HG03175 (cell line): ENCODE data around the gene PKN2.

Source experiments
- ATAC-seq: cut with Tn5 transposase; IDR thresholded peaks from one replicate; pipeline ENCODE4 v1.9.1; 2021; ENCODE audit warnings: mild to moderate bottlenecking, moderate library complexity; ENCODE audit not compliant: unreplicated experiment

PKN2 gene

DNA sequence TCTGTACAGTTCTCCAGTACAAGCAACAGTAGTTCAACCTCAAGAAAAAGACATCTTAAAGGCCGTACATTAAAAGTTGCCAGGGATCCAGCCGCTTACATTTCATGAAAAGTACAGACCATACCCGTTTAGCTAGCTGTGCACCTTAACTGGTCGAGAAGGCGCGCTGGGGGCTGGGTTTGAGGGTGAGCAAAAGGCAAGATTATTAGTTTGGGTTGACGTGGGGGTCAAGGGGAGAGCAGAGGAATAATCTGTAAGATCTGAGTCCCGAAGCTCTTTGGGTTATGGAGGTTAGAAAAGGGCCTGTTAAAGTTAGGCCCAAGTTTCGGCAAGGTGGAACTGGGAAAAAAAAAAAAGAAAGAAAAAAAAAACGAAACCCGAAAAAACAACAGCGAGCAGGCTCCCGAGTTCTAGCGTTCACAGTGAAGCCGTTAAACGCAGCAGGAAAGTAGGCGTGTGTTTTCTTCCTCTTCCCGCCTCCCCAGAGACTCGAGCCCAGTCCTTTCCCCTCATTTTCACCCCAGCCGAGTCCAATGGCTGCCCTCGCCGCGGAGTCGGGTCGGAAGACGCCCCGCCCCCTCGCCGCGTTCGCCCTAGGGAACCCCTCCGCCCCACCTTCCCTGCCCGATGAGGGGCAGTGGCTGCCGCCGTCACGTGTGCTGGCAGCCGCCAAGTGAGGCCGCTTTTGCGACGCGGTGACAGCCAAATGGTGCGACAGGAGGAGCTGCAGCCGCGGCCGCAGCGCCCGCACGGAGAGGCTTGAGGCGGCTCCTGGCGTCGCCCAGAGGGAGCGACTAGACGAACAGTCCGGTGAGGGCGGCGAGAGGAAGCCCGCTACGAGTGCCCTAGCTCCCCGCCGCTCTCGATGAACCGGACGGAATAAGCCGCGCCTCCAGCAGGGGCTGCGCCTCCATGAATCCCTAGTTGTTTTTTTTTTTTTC is at the start of gene PKN2:
Gene PKN2, plus strand, starts transcription at position 733 of the 941 bp plus-strand sequence. CDS start 308 bp downstream, outside the sequence.
- ATAC-seq, result peak; percentile 89

DNA sequence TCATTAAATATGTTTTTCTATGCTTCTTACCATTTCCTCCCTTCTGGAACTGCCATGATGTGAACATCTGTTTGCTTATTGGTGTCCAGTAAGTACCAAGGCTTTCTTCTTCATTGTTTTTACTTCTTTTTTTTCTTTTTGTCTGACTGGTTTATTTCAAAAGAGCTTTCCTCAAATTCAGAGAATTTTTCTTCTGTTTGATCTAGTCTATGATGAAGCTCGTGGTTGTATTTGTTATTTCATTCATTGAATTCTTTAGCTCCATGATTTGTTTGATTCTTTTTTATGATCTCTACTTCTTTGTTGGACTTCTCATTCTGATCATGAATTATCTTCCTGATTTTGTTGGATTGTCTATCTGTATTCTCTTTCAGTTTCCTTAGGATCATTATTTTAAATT is 49.5 kb upstream of the PKN2 start:
- no peak for ATAC-seq

DNA sequence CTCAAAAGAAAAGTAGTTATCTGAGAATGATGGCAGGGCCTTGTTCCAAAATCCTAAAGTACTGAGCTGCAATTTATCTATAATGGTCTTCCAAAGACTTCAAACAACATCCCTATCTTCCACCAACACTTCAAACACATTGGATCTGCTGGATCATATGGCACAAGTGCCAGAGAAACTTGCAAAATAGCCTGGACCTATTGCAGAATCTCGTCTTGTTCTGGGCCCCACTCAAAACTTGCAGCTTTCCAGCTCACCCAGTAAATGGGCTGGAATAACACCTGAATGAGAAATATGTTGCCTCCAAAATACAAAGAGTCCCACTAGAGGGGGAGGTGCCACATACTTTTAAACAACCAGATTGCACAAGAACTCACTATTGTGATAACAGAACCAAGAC is 44.0 kb upstream of the PKN2 start:
- ATAC-seq, result no peak

DNA sequence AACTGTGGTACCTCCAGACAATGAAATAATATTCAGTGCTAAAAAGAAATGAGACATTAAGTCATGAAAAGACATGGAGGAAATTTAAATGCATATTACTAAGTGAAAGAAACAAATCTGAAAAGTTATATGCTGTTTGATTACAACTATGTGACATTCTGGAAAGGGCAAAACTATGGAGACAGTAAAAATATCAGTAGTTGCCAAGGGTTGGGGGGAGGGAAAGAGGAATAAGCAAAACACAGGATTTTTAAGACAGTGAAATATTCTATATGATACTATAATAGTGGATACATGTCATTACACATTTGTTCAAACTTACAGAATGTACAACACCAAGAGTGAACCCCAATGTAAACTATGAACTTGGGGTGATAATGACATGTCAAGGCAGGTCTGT is 38.2 kb upstream of the PKN2 start:
- no peak for ATAC-seq

DNA sequence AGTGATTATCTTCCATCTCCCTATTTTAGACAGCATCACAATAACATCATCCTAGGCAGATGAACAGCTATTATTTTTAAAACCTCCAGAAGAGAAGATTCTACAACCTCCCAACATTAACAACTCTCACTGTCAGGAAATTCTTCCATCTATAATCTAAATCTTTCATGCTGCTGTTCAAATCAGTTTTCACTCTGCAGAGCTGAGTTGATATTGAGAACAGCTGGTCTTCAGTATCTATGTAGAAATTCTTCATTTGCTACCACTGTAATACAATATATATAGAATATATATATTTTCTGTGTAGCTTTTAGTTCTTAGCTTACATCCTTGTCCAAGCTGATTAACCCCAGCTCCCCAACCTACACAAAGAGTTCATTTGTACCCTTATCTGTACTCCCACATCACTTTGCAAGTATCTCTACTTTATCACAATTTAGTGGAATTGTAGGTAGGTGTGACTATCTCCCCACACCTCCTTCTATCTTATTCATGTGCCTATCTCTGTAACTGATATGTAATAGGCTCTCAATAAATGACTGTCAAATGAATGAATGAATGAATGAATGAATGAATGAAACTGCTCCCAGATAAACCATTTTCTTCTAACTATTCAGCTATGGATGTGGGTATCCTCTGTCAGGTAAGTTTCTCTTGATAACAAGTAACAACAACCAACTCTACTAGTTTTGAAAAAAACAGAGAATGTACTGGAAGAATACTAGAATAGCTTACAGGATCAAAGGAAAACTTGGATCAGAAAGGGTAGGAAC is 37.4 kb upstream of the PKN2 start:
- no peak for ATAC-seq

GRCh38 chr1:88647249-88647645 is 36.8 kb upstream of the PKN2 start:
- peak; percentile 78 for ATAC-seq

DNA sequence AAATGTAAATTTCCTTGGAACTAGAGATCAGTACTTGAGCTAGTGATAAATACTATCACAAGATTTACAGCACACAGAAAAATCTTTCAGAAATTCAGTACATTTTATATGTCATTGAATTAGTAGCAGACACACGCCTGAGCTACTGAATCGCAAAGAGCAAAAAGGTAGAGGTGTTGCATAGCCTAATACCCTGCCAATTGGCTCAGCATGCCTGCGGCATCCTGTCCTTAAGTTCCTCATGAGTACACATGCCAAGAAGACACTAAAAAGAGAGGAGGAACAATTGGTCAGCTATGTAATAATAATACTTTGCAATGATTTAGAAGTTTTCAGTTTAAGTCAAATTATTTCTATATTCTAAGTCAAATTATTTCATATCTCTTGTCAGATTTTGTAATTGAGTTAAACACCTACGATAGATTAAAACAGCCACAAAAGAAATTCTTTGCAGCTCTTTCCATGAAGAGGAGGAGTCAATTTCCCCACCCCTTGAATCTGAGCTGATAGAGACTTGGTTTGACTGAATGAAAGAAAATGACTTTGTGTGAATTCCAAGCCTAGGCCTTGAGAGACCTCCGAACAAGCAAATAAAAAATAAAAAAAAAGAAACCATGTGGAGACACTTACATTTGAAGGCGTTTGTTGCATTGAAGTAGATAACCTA is 36.2 kb upstream of the PKN2 start:
- no peak for ATAC-seq

DNA sequence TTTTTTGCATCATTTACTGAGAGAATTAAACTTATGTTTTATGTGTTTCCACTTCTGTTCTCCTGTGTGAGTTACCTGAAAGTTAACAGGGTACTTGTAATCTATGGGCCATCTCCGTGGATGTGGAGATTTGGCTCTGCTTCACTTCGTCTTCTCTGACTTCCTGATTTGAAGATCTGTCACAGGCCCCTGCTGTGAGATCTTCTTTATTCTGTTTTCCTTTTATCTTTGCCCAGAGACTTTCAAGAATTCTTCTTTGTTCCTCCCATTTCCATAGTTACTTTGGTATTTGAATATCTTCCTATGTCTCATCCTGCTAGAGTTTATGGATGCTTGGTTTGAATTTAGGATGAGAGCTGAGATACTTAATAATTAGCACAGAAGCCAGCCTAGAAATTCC is 35.4 kb upstream of the PKN2 start:
- ATAC-seq, result no peak

- no peak for ATAC-seq
Measured at GRCh38 chr1:88649932-88650331, 34.1 kb upstream of the PKN2 start.

- no peak for ATAC-seq
Measured at GRCh38 chr1:88650676-88651418, 33.2 kb upstream of the PKN2 start.

DNA sequence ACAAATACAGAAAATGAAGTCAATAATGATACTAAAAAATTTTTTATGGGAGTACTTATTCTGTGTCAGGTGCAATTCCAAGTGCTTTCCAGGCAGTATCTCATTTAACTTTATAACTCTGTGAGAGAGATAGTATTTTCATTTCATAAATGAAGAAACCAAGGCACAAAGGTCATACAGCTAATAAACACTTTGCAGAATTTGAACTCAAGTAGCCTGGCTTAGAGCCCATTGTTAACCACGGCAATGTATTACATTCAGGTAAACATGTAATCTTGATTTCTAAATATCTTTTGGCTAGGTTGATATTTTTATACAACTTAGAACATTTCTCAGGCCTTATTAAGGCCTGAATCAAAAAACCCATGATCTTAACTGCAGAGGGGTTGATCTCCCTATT is 28.9 kb upstream of the PKN2 start:
- ATAC-seq, result no peak

- no peak for ATAC-seq
Measured at GRCh38 chr1:88655685-88656299, 28.3 kb upstream of the PKN2 start.

- ATAC-seq, result no peak
Measured at GRCh38 chr1:88658419-88658818, 25.7 kb upstream of the PKN2 start.

DNA sequence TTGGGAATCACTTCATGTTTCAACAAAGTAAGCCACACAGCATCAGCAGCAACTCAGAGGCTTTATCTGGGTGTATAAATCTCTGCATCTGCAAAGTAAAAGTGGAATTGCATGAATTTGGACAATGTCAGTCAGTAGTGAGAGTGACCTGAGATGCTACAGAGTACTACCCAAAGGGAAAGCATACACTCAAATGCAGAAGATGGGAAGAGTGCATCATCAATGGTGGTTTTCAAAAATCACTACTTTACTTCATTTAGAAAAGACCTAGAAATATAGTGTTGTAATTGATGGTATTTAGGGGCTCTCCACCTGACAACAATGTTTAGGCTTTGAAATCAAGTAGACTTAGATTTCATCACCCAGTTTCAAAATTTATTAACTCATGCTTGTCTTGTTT is 24.5 kb upstream of the PKN2 start:
- ATAC-seq, result no peak

DNA sequence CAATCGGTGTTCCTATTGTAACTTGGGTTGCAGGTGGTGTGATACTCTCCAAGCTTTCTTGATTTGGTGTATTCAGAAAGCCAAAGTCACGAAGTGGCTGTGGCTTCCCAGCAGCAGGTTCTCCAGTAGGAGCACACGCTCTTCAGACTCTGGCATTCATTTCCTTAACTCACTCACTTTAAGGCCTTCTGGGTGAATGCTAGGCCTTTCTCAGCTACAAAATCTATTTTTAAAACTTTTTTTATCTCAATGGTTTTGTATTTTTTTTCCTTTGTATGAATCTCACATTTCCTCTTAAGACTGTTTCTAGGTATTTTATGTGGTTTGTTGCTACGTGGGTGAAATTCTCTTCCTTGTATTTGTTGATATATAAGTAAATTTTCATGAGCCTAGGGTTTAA is 22.9 kb upstream of the PKN2 start:
- ATAC-seq, result no peak

DNA sequence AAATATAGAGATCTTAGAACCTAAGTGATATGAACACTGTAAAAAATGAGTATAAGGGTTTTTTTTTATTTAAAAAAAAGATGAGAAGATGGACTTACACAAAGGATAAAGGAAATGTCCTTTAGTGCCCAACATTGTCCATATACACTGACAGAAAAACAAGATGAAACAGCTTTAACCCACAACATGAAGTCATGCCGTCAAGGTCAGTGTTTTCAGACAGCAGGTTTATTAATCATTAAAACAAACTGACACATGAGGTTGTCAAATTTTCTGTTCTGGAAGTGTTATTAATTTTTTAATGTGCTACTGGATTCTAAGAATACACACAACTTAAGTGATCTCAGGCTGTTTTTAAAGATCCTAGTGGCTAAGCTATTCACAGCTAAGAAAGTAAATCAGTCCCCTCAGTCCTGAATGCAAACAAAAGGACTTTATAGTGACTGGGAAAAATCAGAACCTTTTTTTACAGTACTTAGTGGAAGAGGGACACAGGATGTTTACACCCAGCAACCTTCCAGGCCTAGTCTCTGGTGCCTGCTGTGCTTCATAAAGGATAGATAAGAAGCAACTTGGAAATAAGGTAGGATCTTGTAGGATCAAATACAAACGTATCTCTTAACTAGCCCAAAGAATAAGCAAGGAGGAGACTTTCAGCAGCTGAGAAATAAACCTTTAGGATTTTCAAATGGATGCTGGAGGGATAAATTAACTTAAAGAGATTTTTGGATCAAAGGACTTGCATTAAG is 21.9 kb upstream of the PKN2 start:
- ATAC-seq, result peak; percentile 60

GRCh38 chr1:88662723-88663122 is 21.4 kb upstream of the PKN2 start:
- peak; percentile 57 for ATAC-seq

DNA sequence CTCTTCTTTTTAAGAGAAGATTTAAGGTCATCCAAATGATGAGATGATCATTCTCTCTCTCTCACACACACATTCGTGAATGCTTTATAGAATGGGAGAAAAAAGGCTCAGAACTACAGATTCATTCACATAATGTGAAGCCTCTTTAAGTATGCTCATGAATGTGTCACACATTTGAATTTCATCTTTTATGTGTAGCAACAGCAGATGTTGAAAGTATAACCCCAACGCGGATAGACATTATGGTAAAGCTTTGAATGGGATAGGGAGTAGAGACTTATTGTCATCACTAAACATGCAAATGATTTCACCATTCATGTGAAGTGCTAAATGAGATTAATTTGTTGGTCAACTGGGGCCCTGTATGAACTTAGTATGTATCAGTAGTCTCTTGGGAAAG is 15.7 kb upstream of the PKN2 start:
- ATAC-seq, result no peak

GRCh38 chr1:88670462-88670861 is 13.6 kb upstream of the PKN2 start:
- ATAC-seq, result no peak

GRCh38 chr1:88673446-88673845 is 10.6 kb upstream of the PKN2 start:
- ATAC-seq, result no peak
